HepG2 (cell line): ENCODE results near the gene TMEM258. TPM values are rescaled to one million over a fixed set of nuclear protein-coding genes. Genes with fewer than 3 reads are reported as not detected.

Experiments used
- ATAC-seq: fragments of 200-7000 bp; cut with Tn5 transposase; 3 replicates; pipeline ENCODE4 v1.9.1; 2020; ENCODE audit warnings: mild to moderate bottlenecking, moderate library complexity
- BruUV-seq: library from RNA; stranded (reverse); fragments of 400-500 nt; replicated peaks from 2 replicates; lab custom pipeline; 2021; lab: Mats Ljungman, UMichigan
- CTCF ChIA-PET: fragments of 300-600 bp; formaldehyde crosslinking; extraction: SDS; loops from one replicate; lab custom pipeline; 2021; ENCODE audit warnings: low total read pairs, inconsistent platforms, low intra/inter-chr PET ratio; lab: Yijun Ruan, JAX
- POLR2A ChIA-PET: fragments of 350-600 bp; sonication (Branson Sonifier 250); formaldehyde crosslinking; loops from one replicate; lab custom pipeline; 2020; ENCODE audit warnings: antibody characterized with exemption, inconsistent platforms; lab: Yijun Ruan, JAX
- DNase-seq: peaks from one replicate; pipeline ENCODE4 v3.0.0-alpha.2; 2015; ENCODE audit warnings: low spot score
- FAIRE-seq: peaks from 3 replicates; lab custom pipeline; 2011; peaks lifted over from hg19 to GRCh38; lab: Jason Lieb, UNC
- H2AFZ ChIP-seq: one replicate; pipeline ENCODE4 v1.6.1; 2011; ENCODE audit warnings: low read length, inconsistent platforms
- H3K27ac ChIP-seq: fragments of 300-600 bp; 3 replicates; pipeline ENCODE4 v1.8.0; 2011; ENCODE audit warnings: mixed run types, mild to moderate bottlenecking, mixed read lengths, low read length, inconsistent platforms; ENCODE audit not compliant: insufficient read depth; ENCODE audit errors: extremely low read length
- H3K27me3 ChIP-seq, 2 experiments: fragments of 200-600 bp in 1 of 2; 2 replicates in 1 of 2; 3 replicates in 1 of 2; pipeline versions ENCODE4 v1.6.0 to v1.8.0; 2011; ENCODE audit warnings: low read length in 2 of 2, mild to moderate bottlenecking in 2 of 2, moderate library complexity in 2 of 2, inconsistent platforms in 1 of 2; ENCODE audit not compliant: insufficient read depth in 2 of 2, control insufficient read depth in 1 of 2
- H3K36me3 ChIP-seq, 2 experiments: fragments of 200-600 bp in 1 of 2; replicated peaks in 1 of 2; 2 replicates in 1 of 2; 3 replicates in 1 of 2; pipeline versions ENCODE4 v1.5.1 to v1.8.0; 2011; ENCODE audit warnings: low read length in 2 of 2, inconsistent platforms in 1 of 2; ENCODE audit not compliant: insufficient read depth in 2 of 2, control insufficient read depth in 1 of 2
- H3K4me1 ChIP-seq: 2 replicates; pipeline ENCODE4 v1.5.1; 2012; ENCODE audit warnings: low read length, inconsistent platforms; ENCODE audit not compliant: insufficient read depth
- H3K4me2 ChIP-seq: 2 replicates; pipeline ENCODE4 v1.6.0; 2011; ENCODE audit warnings: low read depth, low read length, inconsistent platforms
- H3K4me3 ChIP-seq, 3 experiments: fragments of 200-600 bp in 1 of 3; sonication (generic), shearing (Covaris generic) in 1 of 3; replicated peaks in 1 of 3; 2 replicates each; pipeline ENCODE4 v1.5.1; 2011 to 2016; ENCODE audit warnings: low read length in 3 of 3, inconsistent platforms in 2 of 3, low read depth in 2 of 3, mild to moderate bottlenecking in 2 of 3, control low read depth in 1 of 3, mixed read lengths in 1 of 3; ENCODE audit not compliant: insufficient read depth in 1 of 3
- H3K79me2 ChIP-seq: one replicate; pipeline ENCODE4 v1.6.1; 2011; ENCODE audit warnings: low read length, inconsistent platforms; ENCODE audit not compliant: insufficient read depth
- H3K9ac ChIP-seq: 2 replicates; pipeline ENCODE4 v1.6.0; 2011; ENCODE audit warnings: mild to moderate bottlenecking, low read depth, low read length, inconsistent platforms; ENCODE audit not compliant: insufficient read depth
- H3K9me3 ChIP-seq: 2 replicates; pipeline ENCODE4 v1.5.1; 2012; ENCODE audit warnings: mild to moderate bottlenecking, low read length
- H4K20me1 ChIP-seq: 2 replicates; pipeline ENCODE4 v1.6.0; 2011; ENCODE audit warnings: inconsistent platforms, mild to moderate bottlenecking, low read length, moderate library complexity; ENCODE audit not compliant: insufficient read depth
- ARID2 ChIP-seq: sonication (generic); formaldehyde crosslinking; IDR thresholded peaks from 2 replicates; pipeline ENCODE4 v1.8.1; 2022; ENCODE audit warnings: mild to moderate bottlenecking, missing genetic modification reagents, borderline replicate concordance
- ATF4 ChIP-seq, 2 experiments: fragments of 450-650 bp in 1 of 2; sonication (generic) in 1 of 2; formaldehyde crosslinking; IDR thresholded peaks; 2 replicates each; pipeline versions ENCODE4 v1.5.0 to v1.8.0; 2020 to 2022; ENCODE audit warnings: mild to moderate bottlenecking in 1 of 2, missing genetic modification reagents in 1 of 2
- GLMP ChIP-seq: sonication (generic); formaldehyde crosslinking; IDR thresholded peaks from 2 replicates; pipeline ENCODE4 v1.9.0; 2021; ENCODE audit warnings: missing genetic modification reagents, mild to moderate bottlenecking, borderline replicate concordance
- HNF4A ChIP-seq: sonication (generic); formaldehyde crosslinking; IDR thresholded peaks from 2 replicates; pipeline ENCODE4 v1.4.0; 2020; ENCODE audit warnings: missing genetic modification reagents
- HOXA3 ChIP-seq: sonication (generic); formaldehyde crosslinking; IDR thresholded peaks from 2 replicates; pipeline ENCODE4 v1.5.0; 2020; ENCODE audit warnings: missing genetic modification reagents
- KLF6 ChIP-seq: IDR thresholded peaks from 2 replicates; pipeline ENCODE4 v1.8.0; 2016; ENCODE audit warnings: missing biosample characterization, missing genetic modification reagents
- MAX ChIP-seq: IDR thresholded peaks from 2 replicates; pipeline ENCODE4 v1.6.1; 2012; ENCODE audit warnings: inconsistent platforms
- PAF1 ChIP-seq: IDR thresholded peaks from 2 replicates; pipeline ENCODE4 v1.6.1; 2016; ENCODE audit warnings: missing genetic modification reagents, missing compliant biosample characterization
- ZBTB38 ChIP-seq: sonication (generic); formaldehyde crosslinking; IDR thresholded peaks from 2 replicates; pipeline ENCODE4 v1.5.1; 2020; ENCODE audit warnings: mild to moderate bottlenecking, missing genetic modification reagents
- ZFY ChIP-seq: sonication (generic); formaldehyde crosslinking; IDR thresholded peaks from 2 replicates; pipeline ENCODE4 v1.4.0; 2020; ENCODE audit warnings: missing genetic modification reagents
- ZFYVE20 ChIP-seq: sonication (generic); formaldehyde crosslinking; IDR thresholded peaks from 2 replicates; pipeline ENCODE4 v1.8.0; 2023; ENCODE audit warnings: low read depth, mild to moderate bottlenecking, moderate library complexity, missing genetic modification reagents, borderline replicate concordance
- ZKSCAN8 ChIP-seq: IDR thresholded peaks from 2 replicates; pipeline ENCODE4 v1.6.1; 2016; ENCODE audit warnings: borderline replicate concordance, missing genetic modification reagents, missing compliant biosample characterization
- ZNF687 ChIP-seq: sonication (generic); formaldehyde crosslinking; IDR thresholded peaks from 2 replicates; pipeline ENCODE4 v1.5.1; 2020; ENCODE audit warnings: mild to moderate bottlenecking, missing genetic modification reagents, moderate library complexity
- ZNF775 ChIP-seq: sonication (generic); formaldehyde crosslinking; IDR thresholded peaks from 2 replicates; pipeline ENCODE4 v1.4.0; 2020; ENCODE audit warnings: missing genetic modification reagents, mild to moderate bottlenecking, moderate library complexity, borderline replicate concordance
- WGBS: methylation state at CpG from one replicate; pipeline ENCODE4 v1.1.6; 2017; ENCODE audit warnings: low lambda C conversion rate; 5-methylcytosine and 5-hydroxymethylcytosine counted together
- in situ Hi-C: cut with HindIII; loops from 2 replicates; pipeline ENCODE4 v1.10.0; 2017; ENCODE audit warnings: low pct_unique_long_range_greater_than_20kb; ENCODE audit not compliant: extremely low pct_ligation_motif_present
- intact Hi-C: fragments of 100-400 bp; cut with micrococcal nuclease; formaldehyde crosslinking; loops from one replicate; pipeline ENCODE4 v1.10.0; 2022; ENCODE audit not compliant: unreplicated experiment
- polyA plus RNA-seq, 8 experiments: library from polyadenylated mRNA; depleted of rRNA in 3 of 8; stranded (reverse) in 7 of 8; unstranded in 1 of 8; fragments of >200 nt; fragmentation: Illumina TruSeq in 4 of 8; extraction: Trizol in 4 of 8; gene quantifications; 2 replicates each; pipeline versions ENCODE4 v1.2.1 to v1.2.3, GENCODE V29; 2011 to 2016; ENCODE audit warnings: low read depth in 4 of 8, missing spikeins in 1 of 8, mixed read lengths in 1 of 8; ENCODE audit not compliant: insufficient read depth in 1 of 8
- total RNA-seq, 5 experiments: library from RNA; depleted of rRNA; stranded (reverse); fragments of >200 nt; fragmentation: Illumina TruSeq; extraction: Trizol; gene quantifications; 2 replicates each; pipeline ENCODE4 v1.2.3, GENCODE V29; 2016; ENCODE audit warnings: low read depth in 1 of 5
- TF ChIP-seq, protein P1 (sequence below): sonication (generic); formaldehyde crosslinking; IDR thresholded peaks from 2 replicates; pipeline ENCODE4 v1.4.0; 2020; ENCODE audit warnings: missing genetic modification reagents

TMEM258 gene
- total and polyA plus RNA-seq, 2 of the 13 experiments (the other 11 are each of a cell fraction or from before 2014, with no cell fraction given), result 175 to 424 TPM

DNA sequence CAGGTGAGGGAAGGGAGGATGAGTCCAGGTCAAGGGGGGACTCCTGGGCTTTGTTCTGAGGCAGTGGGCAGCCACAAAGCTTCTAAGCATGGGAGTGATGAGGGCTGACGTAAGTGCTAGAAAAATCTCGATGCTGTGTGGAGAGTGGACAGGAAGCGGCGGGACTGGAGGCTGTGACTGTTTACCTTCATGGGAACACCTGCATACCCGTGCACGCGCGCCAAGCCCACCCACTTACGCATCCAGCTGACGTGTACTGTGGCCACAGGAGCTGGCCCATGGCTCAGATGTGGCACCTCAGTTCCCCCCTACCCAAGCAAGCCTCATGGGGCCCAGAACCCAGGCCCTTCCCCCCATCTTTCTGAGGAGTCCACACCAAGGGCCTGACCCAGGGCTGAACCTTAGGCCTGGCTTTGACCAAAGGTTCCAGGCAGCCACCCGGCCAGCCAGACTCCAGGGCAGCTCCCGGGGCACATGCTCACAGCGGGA is 26.0 kb downstream of the TMEM258 start:
- no peak for DNase-seq
- intact Hi-C loops, result no loop called here
- ChIA-PET POLR2A (interaction anchor here (1.1 to 5.5 kb wide), 2 partner anchors 10 to 157 kb away, joined by 3 to 92 read pairs; no protein-coding TSS in a partner anchor), CTCF (interaction anchor here (0.9 kb wide), 1 partner anchor 15 kb away, joined by 3 read pairs; no protein-coding TSS in a partner anchor)
- 84% methylated on average over 8 of the region's 13 CpGs for WGBS
- Histone ChIP-seq H3K4me3 (no peak overlapping the region), H2AFZ (no peak overlapping the region), H3K4me2 (no peak overlapping the region), H3K79me2 (peaks cover 4% of the 10 kb centered on the region), H3K9ac (no peak overlapping the region), H3K27ac (peak overlapping the region; percentile 39), H3K36me3 (no peaks in the 10 kb centered on the region; a peak in 2 of 5 replicates), H3K4me1 (peaks cover 66% of the 10 kb centered on the region), H4K20me1 (0 out of 2 replicates have a peak, but pooled peaks cover under 1% of the 10 kb centered on the region), H3K27me3 (no peaks in the 10 kb centered on the region), H3K9me3 (no peaks in the 10 kb centered on the region)
- TF ChIP-seq KLF6 (CRISPR knock-in tag), result no peak
- no peak for TF ChIP-seq ATF4 (CRISPR knock-in tag; IDR thresholded peaks at IDR 0.05)
- no peak for TF ChIP-seq PAF1 (CRISPR knock-in tag)
- no peak for TF ChIP-seq ARID2
- 0 out of 2 replicates have a peak, but pooled peaks have one; percentile 25 for TF ChIP-seq ZFY
- TF ChIP-seq MAX, result 0 out of 2 replicates have a peak, but pooled peaks have one; percentile 25
- TF ChIP-seq ZNF775 (CRISPR knock-in tag), result no peak
- TF ChIP-seq HNF4A (CRISPR knock-in tag), result 0 out of 2 replicates have a peak, but pooled peaks have one; percentile 10
- no peak for TF ChIP-seq ZKSCAN8
- TF ChIP-seq ZFYVE20 (CRISPR knock-in tag), result 0 out of 2 replicates have a peak, but pooled peaks have one; percentile 41
- peak; percentile 78 for TF ChIP-seq ZNF687 (CRISPR knock-in tag)
- peak; percentile 53; the same call in 1 of the 2 replicates for TF ChIP-seq ZBTB38 (CRISPR knock-in tag)
- TF ChIP-seq, protein P1, sequence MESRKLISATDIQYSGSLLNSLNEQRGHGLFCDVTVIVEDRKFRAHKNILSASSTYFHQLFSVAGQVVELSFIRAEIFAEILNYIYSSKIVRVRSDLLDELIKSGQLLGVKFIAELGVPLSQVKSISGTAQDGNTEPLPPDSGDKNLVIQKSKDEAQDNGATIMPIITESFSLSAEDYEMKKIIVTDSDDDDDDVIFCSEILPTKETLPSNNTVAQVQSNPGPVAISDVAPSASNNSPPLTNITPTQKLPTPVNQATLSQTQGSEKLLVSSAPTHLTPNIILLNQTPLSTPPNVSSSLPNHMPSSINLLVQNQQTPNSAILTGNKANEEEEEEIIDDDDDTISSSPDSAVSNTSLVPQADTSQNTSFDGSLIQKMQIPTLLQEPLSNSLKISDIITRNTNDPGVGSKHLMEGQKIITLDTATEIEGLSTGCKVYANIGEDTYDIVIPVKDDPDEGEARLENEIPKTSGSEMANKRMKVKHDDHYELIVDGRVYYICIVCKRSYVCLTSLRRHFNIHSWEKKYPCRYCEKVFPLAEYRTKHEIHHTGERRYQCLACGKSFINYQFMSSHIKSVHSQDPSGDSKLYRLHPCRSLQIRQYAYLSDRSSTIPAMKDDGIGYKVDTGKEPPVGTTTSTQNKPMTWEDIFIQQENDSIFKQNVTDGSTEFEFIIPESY (CRISPR knock-in tag), result peak; percentile 60
- TF ChIP-seq GLMP (CRISPR knock-in tag), result no peak
- TF ChIP-seq HOXA3 (CRISPR knock-in tag), result peak; percentile 47; the same call in 1 of the 2 replicates
- no peak for FAIRE-seq
- no TSS peak for BruUV-seq
- in situ Hi-C loops, result no loop called here
- ATAC-seq, result no peak
